Smooth muscle cell (in vitro differentiated cells): ENCODE measurements around the gene SERPINA6. TPM values are rescaled to one million over a fixed set of nuclear protein-coding genes. Genes with fewer than 3 reads are reported as not detected.

Experiments used
- DNase-seq: peaks from one replicate; lab custom pipeline; 2025; ENCODE audit not compliant: unreplicated experiment; lab: John Stamatoyannopoulos, UW
- H2AFZ ChIP-seq: fragments of 200-600 bp; sonication (generic); 2 replicates; pipeline ENCODE4 v1.6.0; 2016; ENCODE audit warnings: antibody characterized with exemption, low read depth, mild to moderate bottlenecking
- H3F3A ChIP-seq: fragments of 200-600 bp; sonication (generic); 2 replicates; pipeline ENCODE4 v1.6.0; 2017; ENCODE audit warnings: antibody characterized with exemption, low read depth
- H3K27ac ChIP-seq: fragments of 200-600 bp; sonication (generic); 2 replicates; pipeline ENCODE4 v1.5.1; 2016; ENCODE audit warnings: low read depth, mild to moderate bottlenecking
- H3K27me3 ChIP-seq: fragments of 200-600 bp; sonication (generic); 2 replicates; pipeline ENCODE4 v1.6.1; 2016; ENCODE audit warnings: low read depth, mild to moderate bottlenecking
- H3K36me3 ChIP-seq: fragments of 200-600 bp; sonication (generic); 2 replicates; pipeline ENCODE4 v1.5.1; 2016; ENCODE audit warnings: low read depth
- H3K4me1 ChIP-seq: fragments of 200-600 bp; sonication (generic); 2 replicates; pipeline ENCODE4 v1.5.1; 2016; ENCODE audit warnings: low read depth
- H3K4me2 ChIP-seq: fragments of 200-600 bp; sonication (generic); 2 replicates; pipeline ENCODE4 v1.6.0; 2016; ENCODE audit warnings: mild to moderate bottlenecking
- H3K4me3 ChIP-seq: fragments of 200-600 bp; sonication (generic); 2 replicates; pipeline ENCODE4 v1.5.1; 2016; ENCODE audit warnings: mild to moderate bottlenecking
- H3K79me2 ChIP-seq: fragments of 200-600 bp; sonication (generic); 2 replicates; pipeline ENCODE4 v1.6.0; 2016; ENCODE audit warnings: low read depth, mild to moderate bottlenecking
- H3K9ac ChIP-seq: fragments of 200-600 bp; sonication (generic); 2 replicates; pipeline ENCODE4 v1.6.0; 2016; ENCODE audit warnings: low read depth
- H3K9me3 ChIP-seq: fragments of 200-600 bp; sonication (generic); replicated peaks from 2 replicates; pipeline ENCODE4 v1.5.1; 2016; ENCODE audit warnings: low read depth
- H4K20me1 ChIP-seq: fragments of 200-600 bp; sonication (generic); 2 replicates; pipeline ENCODE4 v1.6.0; 2016; ENCODE audit warnings: low read depth
- CTCF ChIP-seq: fragments of 200-600 bp; sonication (generic); IDR thresholded peaks from 2 replicates; pipeline ENCODE4 v1.5.1; 2017; ENCODE audit warnings: borderline replicate concordance, mild to moderate bottlenecking, antibody characterized with exemption; ENCODE audit not compliant: insufficient read depth, poor library complexity, severe bottlenecking
- WGBS: methylation state at CpG from one replicate; pipeline ENCODE4 v1.1.7; 2016; ENCODE audit warnings: low lambda C conversion rate; 5-methylcytosine and 5-hydroxymethylcytosine counted together
- polyA plus RNA-seq: library from polyadenylated mRNA; unstranded; fragments of >200 nt; fragmentation: Nextera tagmentation; extraction: Ambion mirVana; gene quantifications from 2 replicates; pipeline ENCODE4 v1.2.1, GENCODE V29; 2016
- total RNA-seq: library from RNA; depleted of rRNA; stranded (reverse); fragments of >200 nt; gene quantifications from 2 replicates; pipeline ENCODE4 v1.2.3, GENCODE V29; 2014

SERPINA6 gene
- total and polyA plus RNA-seq, 2 experiments from 2014 or later = not detected

GRCh38 chr14:94363151-94363624, 40.1 kb upstream of the SERPINA6 start:
- no peak for DNase-seq
- no peaks in the 10 kb centered on the region for H3K9me3 ChIP-seq
- no peak overlapping the region for H3K9ac ChIP-seq
- no peak overlapping the region for H3K27ac ChIP-seq
- no peaks in the 10 kb centered on the region for H4K20me1 ChIP-seq
- H3K4me3 ChIP-seq = no peak overlapping the region
- no peaks in the 10 kb centered on the region for H3F3A ChIP-seq
- H3K4me2 ChIP-seq = no peak overlapping the region
- H3K4me1 ChIP-seq = no peaks in the 10 kb centered on the region
- no peak overlapping the region for H2AFZ ChIP-seq
- no peaks in the 10 kb centered on the region for H3K79me2 ChIP-seq
- 89% methylated on average over 12 of the region's 12 CpGs for WGBS
- peaks cover 6% of the 10 kb centered on the region for H3K27me3 ChIP-seq
- no peaks in the 10 kb centered on the region for H3K36me3 ChIP-seq
- TF ChIP-seq CTCF = no peak

- H3K27ac ChIP-seq = no peak overlapping the region
- no peak overlapping the region for H2AFZ ChIP-seq
- no peak overlapping the region for H3K9ac ChIP-seq
- DNase-seq = no peak
- TF ChIP-seq CTCF = no peak
- H4K20me1 ChIP-seq = no peaks in the 10 kb centered on the region
- no peaks in the 10 kb centered on the region for H3K9me3 ChIP-seq
- H3K27me3 ChIP-seq = peaks cover 7% of the 10 kb centered on the region
- H3K4me2 ChIP-seq = no peak overlapping the region
- no peaks in the 10 kb centered on the region for H3K79me2 ChIP-seq
- no peaks in the 10 kb centered on the region for H3K4me1 ChIP-seq
- H3K4me3 ChIP-seq = no peak overlapping the region
- no peaks in the 10 kb centered on the region for H3F3A ChIP-seq
- WGBS = 90% methylated on average over 8 of the region's 8 CpGs
- H3K36me3 ChIP-seq = no peaks in the 10 kb centered on the region
Observed at GRCh38 chr14:94362614-94363133, 39.5 kb upstream of the SERPINA6 start.

- WGBS = 90% methylated on average over 7 of the region's 7 CpGs
- H3K9ac ChIP-seq = no peak overlapping the region
- no peaks in the 10 kb centered on the region for H4K20me1 ChIP-seq
- H3K27me3 ChIP-seq = peaks cover 7% of the 10 kb centered on the region
- no peak overlapping the region for H3K4me2 ChIP-seq
- no peaks in the 10 kb centered on the region for H3K36me3 ChIP-seq
- no peaks in the 10 kb centered on the region for H3F3A ChIP-seq
- H3K27ac ChIP-seq = no peak overlapping the region
- H3K4me3 ChIP-seq = no peak overlapping the region
- no peak for DNase-seq
- no peak for TF ChIP-seq CTCF
- no peaks in the 10 kb centered on the region for H3K79me2 ChIP-seq
- H3K4me1 ChIP-seq = no peaks in the 10 kb centered on the region
- no peaks in the 10 kb centered on the region for H3K9me3 ChIP-seq
- no peak overlapping the region for H2AFZ ChIP-seq
Observed at GRCh38 chr14:94361682-94362081, 38.5 kb upstream of the SERPINA6 start.

- Histone ChIP-seq H3K4me2 (no peak overlapping the region), H4K20me1 (no peaks in the 10 kb centered on the region), H3K79me2 (no peaks in the 10 kb centered on the region), H3K27ac (no peak overlapping the region), H3K4me3 (no peak overlapping the region), H3K36me3 (no peaks in the 10 kb centered on the region), H3K9ac (no peak overlapping the region), H3K9me3 (no peaks in the 10 kb centered on the region), H2AFZ (no peak overlapping the region), H3F3A (no peaks in the 10 kb centered on the region), H3K4me1 (no peaks in the 10 kb centered on the region), H3K27me3 (peaks cover 7% of the 10 kb centered on the region)
- no peak for TF ChIP-seq CTCF
- 81% methylated on average over 7 of the region's 7 CpGs for whole genome bisulfite sequencing
- DNase-seq = no peak
Observed at GRCh38 chr14:94360945-94361565, 37.9 kb upstream of the SERPINA6 start.
